Inferior parietal cortex (tissue), 1 donor: ENCODE data around the gene CELF4.

Experiments used
- DNase-seq: peaks from one replicate; pipeline ENCODE4 v3.0.0-alpha.2; 2016; ENCODE audit errors: extremely low spot score

The CELF4 gene

DNA sequence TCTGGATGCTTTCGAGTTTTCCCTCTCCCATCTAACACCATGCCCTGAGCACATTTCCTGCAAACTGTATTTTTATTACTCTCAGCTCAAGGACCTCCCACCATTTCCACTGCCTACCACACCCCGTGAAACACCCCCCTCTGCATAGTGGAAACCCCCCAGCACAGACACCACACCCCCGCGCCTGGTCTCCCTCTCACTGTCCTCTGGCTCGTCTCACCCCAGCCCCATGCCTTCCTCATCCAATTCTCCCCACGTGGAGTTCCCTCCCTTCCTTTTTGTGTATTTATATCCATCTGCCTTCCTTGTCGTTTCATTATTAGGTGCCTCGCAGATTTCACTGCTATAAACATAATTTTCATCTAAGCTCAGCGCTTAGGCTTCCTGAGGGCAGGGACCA, 307.5 kb downstream of the CELF4 start:
- no peak for DNase-seq

DNA sequence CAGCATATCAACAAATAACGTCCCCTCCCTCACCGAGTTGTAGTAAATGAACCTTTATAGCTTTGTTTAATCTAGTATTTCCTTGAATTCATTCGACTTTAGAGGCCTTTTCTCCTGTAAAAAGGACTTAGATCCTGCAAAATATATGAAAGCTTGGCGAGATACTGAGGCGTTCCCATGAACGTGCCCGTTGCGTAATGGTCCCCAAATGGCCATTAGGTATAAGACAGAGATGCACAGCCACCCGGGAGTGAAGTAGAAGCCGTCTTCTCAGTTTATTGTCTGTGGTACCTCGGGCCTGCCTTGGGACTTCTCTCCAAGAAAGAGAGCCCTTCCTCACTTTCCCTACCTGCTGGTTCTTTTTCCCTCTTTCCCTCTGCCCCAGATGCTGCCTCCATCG, 310.6 kb downstream of the CELF4 start:
- no peak for DNase-seq

DNA sequence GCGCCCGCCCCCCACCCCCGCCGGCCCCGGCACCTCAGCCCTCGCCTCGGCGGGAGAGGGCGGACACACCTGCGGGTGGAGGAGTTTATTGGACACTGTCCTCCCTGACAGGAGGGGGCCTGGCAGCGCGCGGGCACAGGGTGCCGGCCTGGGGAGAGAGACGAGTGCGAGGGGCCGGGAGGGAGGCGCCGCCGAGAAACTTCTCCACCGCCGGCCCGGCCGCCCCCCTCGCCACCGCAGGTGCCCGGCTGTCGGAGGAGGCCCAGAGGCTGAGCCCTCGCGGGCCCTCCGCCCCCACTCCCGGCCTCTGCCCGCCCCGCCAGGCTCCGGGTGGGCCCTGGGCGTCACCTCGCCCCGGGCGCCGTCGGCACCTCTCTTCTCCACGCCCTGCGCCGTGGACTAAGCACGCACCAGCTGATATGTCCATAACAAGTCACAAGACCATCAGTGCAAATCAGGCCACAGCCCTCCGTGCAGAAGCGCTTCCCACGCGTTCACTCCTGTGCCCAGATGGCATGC, 311.3 kb downstream of the CELF4 start:
- no peak for DNase-seq

DNA sequence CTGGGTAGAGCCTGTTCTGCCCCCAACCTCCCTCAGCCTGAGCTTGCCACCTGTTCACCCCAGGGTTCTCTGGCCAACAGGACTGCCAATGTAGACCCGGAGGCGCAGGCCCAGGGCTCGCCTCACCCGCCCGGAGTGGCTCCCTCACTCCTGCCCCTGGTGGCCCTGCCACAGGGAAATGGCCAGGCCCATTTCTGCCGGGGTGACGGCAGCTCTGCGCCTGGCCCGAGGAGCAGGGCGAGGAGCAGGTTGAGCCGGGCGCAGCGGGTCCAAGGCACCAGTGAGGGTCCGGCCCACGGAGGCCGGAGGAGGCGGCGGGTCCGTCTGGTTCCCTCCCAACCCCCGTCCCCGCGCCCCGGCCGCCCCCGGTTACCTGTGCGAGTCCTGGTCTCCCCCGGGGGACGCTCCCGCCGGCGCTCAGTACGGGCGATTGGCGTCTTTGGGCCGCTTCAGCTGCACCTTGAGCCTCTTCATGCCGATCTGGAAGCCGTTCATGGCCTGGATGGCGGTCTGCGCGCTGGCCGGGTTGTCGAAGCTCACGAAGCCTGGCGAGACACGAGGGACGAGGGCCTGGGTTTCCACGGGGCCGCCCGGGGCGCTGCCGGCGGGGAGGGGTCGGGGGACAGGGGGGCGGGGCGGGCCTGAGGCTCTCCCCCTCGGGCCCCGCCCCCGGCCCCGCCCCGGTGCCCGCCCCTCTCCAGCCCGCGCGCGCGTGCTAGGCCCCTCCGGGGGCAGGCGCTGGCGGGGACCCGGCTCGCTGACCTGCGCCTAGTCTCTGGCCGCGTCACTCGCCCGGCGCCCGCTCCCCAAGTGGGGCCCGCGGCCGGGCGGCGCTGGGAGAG, 312.0 kb downstream of the CELF4 start:
- DNase-seq = no peak

DNA sequence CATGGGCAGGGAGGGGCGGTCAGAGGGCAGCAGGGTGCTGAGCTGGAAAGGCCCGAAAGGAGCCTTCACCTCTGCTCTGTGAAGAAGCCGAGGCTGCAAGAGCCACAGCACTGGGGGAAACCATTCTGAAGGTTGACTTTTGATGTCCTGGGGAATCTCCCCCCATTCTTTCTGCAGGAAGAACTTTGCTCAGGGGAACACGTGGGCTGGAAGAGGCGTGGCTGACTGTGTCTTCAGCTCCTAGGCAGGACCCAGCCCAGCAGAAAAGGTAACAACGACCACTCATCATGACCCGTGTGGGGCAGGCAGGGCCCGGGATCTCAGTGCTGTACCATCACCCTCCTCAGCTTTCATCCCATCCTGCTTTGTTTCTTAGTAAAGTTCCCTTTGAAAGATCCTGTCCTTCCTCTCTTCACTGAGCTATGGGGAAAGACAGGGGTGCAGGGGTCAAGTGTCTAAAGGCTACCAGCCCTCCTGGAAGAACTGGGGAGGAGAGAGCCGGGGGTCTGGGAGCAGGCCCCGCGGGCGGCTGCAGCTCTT, 312.7 kb downstream of the CELF4 start:
- DNase-seq = no peak

DNA sequence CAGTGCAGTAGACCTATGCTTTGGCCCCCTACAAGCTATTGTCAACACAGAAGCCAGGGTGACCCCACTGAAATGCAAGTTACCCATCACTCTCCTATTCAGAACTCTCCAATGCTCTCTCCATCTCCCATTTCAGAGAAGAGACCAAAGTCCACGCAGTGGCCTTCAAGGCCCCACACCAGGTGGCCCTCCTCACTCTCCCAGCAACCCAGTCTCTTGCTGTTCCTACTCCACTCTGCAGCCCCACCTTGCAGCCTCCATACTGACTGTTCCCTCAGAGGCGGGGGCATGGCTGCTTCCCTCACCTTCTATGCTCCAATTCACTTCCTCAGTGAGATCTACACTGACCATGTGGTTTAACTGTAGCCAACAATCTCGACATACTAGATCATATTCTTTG, 313.3 kb downstream of the CELF4 start:
- no peak for DNase-seq

DNA sequence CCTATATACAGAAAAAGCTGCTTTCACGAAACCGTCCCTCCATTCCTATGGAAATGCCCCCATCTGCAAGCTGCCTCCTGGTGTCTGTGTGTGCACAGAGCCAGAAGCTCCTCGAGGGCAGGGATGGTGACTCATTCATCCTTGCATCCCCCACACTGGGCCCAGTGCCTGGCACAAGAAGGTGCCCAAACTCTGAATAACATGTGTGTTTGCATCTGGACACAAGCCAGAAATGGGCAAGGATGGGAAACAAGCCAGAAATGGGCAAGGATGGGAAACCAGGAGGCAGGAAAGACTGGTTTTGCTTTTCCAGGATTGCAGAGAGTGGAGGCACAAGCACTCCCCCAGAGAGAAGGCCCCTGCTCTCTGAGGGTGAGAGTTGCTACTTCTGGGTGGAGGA, 313.9 kb downstream of the CELF4 start:
- DNase-seq = no peak

DNA sequence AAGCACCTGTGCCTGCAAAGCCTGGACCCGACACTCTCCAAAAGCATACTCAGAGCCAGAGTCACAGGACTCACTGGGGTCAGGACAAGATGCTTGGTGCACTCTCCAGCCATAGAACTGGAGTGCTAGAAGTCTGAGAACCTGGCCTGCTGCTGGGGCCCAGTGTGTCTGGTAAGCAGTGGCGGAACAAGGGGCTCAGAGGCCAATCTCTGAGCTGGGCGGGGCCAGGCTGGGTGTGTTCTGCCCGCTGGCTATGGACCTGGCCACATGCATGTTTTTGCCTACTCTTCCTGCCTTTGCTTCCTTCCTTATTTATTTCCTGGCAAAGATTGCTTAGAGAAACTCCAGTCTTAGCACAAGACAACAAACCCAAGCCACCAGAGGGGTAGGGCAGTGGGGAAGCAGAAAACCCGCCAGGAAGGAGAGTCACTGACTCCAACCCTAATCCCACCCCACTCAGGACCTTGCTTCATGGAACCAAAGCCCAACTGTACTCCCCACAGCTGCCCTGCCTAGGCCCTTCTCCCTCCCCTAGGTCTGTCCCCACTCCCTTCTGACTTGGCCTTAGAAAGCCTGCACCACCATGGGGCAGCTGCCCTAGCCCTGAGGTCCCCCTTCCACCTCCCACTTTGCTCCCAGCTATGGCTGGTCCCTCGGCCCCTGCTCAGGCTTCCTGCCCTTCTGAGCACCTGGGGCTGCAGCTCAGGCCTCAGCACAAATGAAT, 315.5 kb downstream of the CELF4 start:
- DNase-seq = no peak

DNA sequence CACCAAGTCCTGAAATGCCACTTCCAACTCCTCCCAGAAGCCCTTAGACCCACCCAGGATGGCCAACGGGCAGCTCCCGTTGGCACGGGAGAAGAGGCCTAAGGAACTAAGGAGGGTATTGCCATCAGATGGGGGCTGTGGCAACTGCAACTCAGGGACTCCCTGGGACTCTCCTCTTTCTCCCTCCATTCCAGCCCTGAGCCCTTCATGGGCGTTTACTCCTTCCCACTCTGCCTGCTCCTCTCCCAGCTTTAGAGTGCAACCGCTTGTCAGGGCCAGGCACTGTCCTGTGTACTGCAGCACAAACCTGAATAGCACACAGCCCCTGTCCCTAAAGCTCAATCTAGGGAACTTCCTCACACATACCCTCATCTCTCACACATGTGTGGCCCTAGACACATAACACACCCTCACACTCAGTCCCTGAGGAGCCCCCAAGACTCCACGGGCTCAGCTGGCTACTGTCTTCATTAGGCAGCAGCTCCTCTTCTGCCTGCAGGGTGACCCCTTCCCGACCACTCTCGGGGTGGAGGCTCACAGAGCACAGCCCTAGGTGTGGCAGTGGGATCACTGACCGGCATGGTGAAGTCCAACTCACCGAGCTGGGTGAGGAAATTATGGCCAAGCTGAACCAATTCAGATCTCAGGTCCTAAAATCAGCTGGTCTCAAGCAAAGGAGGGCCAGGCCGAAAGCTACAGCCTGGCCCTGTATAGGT, 316.3 kb downstream of the CELF4 start:
- DNase-seq = no peak

DNA sequence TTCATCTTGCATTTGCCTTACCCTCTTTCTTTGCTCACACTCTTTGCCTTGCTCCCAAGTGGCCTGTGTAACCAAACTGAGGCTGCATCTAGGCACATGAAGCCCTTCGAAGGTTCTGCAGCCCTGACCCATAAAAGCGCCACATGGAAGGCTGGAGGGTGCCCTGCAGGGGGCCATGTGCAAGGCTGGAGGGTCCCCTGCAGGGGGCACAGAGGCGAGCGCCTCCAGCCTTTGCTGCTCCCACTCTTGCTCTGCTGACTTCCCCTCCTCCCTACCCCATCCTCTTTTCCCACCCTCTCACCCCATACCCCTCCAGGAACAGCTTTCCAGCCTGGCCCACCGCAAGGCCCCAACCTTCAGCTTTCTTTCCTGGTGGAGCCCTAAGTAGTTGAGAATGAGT, 317.3 kb downstream of the CELF4 start:
- no peak for DNase-seq

DNA sequence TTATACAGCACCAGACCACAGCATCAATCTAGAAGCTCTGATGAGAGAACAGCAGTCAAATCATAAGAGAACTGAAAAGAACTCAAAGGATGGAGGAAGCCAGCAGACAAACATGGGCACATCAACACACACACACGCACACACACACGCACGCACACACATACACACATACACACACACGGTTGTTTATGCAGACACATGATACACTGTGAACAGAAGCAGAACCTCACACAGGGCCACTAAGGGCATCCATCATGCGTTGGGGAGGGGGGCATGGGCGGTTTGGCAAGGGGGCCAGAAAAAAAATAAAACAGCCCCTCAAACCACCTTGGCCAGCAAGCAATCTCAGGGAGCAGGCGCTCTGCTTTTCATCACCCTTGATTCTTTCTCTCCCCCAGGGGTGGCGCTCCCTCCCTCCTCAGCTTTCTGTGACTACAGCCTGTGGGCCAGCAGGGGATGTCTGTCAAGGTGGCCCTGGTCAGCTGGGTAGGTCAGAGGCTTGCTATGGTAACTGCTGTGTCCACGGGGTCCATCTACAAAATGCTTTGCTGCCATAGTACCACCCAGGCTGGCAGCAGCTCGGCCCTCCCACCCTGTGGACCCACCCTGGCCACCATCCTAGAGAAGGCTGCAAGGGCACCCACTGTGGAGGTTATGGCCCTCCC, 318.0 kb downstream of the CELF4 start:
- no peak for DNase-seq

DNA sequence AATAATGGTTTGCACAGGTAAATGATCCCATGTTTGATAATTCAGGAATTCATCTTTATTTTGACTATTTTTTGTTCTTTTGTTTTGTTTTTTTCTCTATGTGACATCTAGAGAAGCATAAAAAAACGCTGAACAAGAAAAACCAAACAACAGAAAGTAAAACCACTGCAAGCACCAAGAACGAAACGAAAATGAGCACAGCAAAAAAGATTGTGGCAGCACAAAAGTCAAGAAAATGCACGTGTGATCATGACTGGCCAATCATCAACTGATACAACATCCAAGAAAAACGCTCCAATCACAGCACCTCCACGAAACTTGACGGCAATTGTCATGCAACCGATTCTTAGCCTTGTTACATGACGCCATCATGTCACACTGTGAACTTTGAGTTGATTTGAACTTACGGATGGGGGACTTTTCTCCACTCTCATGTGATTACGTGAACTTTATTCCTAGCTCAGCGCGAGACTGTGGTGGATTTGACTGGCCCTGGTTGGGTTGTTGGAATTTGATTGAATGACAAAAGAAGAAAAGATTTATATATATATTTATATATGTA, 318.7 kb downstream of the CELF4 start:
- DNase-seq = no peak

DNA sequence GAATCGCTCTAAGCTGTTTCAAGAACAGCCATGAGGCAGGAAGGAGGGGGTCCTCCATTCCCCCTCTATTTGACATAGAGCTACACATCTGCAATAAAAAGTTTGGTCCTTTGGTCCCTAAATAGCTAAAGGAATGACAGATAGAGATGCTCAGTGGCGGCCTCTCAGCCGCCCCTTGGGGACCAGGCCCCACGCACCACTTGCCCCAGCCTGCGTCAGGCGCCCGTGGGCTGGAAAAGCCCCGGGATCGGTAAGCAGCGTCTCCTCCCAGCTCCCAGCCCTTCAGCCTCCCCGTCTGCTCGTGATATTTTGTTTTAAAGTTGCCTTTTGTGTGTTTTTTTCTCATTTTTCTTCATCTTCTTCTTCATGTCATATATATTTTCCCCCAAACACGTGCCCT, 321.0 kb downstream of the CELF4 start:
- DNase-seq = no peak

DNA sequence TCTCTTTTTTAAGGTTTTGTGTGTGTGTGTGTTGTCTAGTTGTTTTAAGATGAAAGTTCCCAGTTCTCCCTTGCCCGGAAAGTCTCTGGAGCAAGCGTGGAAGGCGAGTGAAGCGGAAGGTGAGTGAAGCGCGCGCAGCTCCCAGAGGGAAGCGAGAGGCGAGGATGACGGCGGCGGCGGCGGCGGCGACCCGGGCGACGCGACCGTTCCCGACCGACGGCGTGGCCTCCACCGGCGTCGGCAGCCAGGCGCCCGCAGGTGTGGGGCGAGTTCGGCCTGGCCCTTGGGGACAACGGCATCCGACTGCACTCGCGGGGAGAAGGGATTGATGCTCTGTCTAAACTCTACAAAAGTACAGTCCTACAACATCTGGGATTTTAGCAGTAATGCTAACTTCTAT, 321.9 kb downstream of the CELF4 start:
- DNase-seq = no peak

DNA sequence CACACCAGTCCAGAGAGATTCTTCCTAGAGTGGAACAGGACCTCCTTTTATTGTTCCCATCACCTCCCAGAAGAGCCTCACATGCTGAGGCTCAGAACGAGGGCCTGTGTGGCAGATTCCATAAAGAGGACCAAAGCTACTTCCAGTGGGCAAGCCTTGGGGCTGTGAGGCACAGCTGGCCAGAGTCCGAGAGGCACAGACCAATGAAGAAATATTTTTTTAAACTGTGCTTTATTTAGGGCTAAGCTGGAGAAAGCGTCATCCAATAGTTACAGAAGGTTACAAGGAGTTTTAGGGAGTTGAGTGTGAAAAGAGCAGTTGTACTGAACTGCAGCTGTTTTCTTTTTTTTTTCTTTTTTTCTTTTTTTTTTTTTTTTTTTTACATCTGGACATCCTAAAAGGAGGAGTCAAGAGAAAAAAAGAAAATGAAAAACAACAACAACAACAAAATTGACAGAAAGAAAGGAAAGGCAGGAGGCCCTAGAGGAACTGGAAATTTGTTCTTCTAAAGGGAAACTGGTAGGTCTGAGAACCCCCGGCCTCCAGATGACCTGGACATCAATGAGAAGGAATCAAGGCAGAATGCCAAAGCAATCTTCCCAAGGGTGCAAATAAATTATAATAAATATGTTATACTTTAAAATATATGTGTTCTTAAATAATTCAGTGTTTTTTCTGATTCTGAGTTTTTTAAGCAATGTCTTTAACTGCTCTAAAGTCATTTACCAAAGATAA, 322.6 kb downstream of the CELF4 start:
- DNase-seq = no peak

DNA sequence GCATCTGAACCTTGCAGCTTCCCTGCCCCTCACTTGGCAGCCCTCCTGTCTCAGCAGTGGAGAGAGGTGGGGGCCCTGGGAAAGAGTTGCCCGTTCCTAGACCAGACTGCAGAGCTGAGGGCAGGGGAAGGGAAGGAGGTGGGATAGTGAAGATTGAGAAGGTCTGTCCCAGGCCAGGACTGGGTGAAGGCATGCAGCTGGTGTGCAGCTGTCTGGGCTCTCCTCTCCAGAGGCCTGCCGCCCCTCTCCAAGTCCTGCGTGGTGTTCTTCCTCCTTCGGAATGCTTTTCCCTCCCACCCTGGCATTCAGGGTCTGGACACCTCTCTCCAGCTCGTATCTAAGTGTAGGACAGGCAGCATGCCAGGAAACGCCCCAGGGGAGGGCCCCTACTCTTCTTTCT, 323.5 kb downstream of the CELF4 start:
- no peak for DNase-seq

DNA sequence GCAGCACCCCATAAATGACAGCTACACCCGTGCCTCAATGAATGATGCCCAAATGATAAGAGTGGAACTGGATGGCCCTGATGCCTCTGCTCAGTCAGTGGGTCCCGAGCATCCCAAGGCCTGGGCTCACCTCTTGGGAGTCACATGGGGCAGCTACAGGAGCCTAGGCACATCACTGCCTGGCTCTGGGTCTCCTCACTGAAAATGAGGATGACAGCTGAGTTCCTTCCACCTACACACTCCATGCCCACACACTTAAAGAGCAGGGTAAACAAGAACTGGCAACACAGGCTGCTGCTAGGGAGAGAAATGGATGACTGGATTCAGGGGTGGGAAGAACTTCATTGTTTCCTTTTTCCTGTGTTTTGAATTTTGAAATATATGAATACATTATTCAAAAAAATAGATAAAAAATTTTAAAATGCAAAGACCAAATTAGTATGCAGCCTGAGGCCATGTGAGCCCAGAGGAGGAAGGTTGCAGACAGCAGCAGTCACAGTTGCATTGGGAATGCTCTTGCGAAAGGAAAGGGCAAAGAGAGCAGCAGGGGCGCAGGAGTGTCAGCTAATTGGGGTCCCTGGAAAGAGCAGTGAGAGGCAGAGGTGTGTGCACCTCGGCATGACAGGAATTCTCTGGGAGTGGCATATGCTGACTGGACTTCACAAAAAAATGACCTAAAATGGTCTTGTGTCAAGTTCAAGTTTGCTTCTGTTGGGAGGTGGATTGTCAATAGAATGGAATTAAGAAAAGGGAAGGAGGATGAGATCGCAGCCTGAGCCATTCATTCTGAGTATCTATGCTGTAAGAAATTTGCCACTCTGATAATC, 327.1 kb downstream of the CELF4 start:
- no peak for DNase-seq

DNA sequence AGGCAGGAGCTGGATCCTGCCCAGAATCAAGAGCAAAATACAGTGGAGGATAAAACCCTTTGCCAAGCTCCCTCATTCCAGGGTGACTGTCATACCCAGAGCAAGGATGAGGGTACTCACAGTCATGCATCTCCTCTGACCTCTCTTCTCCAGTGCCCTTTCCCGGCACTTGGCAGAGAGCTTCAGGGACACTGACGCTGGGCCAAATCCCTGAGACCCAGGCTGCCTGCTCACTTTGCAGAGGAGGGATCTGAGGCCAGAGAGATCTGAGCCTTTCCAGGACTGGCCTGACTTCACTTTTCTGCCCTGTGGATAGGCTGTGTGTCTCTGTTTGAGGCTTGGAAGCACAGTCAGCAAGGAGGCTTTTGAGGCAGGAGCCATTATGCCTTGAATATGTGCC, 330.0 kb downstream of the CELF4 start:
- no peak for DNase-seq

DNA sequence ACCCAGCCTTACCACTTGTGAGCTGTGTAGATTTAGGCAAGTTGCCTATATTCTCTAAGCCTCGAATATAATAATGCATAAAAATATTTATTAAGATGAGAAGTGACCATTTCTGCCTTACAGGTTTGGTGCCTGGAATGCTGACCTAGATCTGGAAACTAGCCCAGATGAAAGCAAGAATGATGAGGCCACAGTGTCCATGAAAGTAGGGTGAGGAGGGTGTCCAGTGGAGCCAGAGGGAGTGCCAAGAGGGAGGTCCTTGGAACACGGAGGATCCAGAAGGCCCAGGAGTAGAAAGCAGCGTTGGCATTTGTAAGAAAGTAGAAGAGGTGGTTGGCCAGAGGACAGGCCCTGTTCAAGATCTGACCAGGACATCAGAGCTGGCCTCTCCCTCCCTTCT, 334.3 kb downstream of the CELF4 start:
- no peak for DNase-seq

DNA sequence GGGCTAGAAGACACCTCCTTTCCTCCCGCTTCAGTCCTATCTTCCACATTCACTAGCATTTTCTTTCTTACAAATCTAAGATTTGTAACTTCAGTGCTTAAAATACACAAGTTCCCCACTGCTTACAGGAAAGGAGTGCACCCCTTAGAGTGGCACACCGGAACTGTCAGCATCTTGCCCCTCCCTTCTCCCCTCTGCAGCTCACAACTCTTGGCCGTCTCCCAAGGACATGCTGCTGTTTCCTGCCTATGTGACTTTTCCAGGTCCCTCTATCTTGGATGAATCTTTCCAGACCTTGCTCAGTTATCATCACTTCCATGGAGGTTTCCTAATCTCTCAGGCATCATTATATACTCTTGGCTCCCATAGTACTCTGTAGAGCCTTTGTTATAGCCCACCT, 334.8 kb downstream of the CELF4 start:
- DNase-seq = no peak
